HFF-Myc (cell line): ENCODE data around the gene REC114.

Source experiments
- DNase-seq: peaks from one replicate; pipeline ENCODE4 v3.0.0-alpha.2; 2011; ENCODE audit warnings: low read depth; ENCODE audit errors: extremely low read depth
- H3K4me3 ChIP-seq: replicated peaks from 2 replicates; pipeline ENCODE4 v1.5.1; 2011; ENCODE audit warnings: low read depth, mild to moderate bottlenecking, control low read depth, low read length
- CTCF ChIP-seq: IDR thresholded peaks from 2 replicates; pipeline ENCODE4 v1.5.1; 2012; ENCODE audit warnings: mild to moderate bottlenecking, low read depth, low read length, control low read depth; ENCODE audit errors: missing control alignments

Gene REC114

DNA sequence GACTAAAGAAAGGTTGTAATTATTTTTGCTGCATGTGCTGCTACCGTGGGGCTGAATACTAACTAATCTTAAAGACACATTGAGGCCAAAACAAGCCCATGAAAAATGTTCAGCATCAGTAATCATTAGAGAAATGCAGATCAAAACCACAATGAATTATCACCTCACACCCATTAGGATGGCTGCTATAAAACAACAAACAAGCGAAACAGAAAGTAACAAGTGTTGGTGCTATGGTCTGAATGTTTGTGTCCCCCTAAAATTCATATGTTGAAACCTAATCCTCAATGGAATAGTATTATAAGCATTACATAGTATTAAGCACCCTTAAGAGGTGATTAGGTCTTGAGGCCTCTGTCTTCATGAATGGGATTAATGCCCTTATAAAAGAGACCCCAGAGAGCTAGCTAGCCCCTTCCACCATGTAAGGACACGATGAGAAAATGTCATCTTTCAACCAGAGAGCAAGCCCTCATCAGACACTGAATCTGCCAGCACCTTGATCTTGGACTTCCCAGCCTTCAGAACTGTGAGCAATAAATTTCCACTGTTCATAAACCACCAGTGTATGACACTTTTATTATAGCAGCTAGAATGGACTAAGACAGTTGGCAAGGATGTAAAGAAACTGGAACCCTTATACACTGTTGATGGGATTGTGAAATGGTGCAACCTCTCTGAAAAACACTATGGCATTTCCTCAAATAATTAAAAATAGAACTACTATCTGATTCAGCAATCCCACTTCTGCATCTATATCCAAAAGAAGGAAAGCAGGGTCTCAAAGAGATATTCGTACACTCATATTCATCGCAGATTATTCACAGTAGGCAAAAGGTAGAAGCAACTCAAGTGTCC lies 76.1 kb downstream of the REC114 start:
- DNase-seq, result no peak
- TF ChIP-seq CTCF, result no peak
- H3K4me3 ChIP-seq, result no peak overlapping the region

DNA sequence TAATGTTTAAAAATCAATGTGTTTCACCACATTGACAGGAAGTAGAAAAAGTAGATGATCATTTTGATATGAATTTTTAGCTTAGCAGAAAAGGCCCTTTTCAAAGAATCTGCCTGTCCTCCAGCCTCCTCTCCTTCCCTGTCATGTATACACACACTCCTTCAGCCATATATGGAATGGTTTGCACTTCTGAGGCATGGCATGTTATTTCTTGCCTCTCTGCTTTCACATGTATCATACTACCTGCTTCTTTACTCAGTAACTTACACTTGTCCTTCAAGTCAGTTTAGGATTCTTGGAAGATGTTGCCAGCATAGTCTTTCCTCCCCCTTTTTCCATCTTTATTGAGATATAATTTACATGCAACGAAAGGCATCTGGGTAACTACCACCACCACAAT lies 79.0 kb downstream of the REC114 start:
- H3K4me3 ChIP-seq, result no peak overlapping the region
- no peak for DNase-seq
- TF ChIP-seq CTCF, result no peak

DNA sequence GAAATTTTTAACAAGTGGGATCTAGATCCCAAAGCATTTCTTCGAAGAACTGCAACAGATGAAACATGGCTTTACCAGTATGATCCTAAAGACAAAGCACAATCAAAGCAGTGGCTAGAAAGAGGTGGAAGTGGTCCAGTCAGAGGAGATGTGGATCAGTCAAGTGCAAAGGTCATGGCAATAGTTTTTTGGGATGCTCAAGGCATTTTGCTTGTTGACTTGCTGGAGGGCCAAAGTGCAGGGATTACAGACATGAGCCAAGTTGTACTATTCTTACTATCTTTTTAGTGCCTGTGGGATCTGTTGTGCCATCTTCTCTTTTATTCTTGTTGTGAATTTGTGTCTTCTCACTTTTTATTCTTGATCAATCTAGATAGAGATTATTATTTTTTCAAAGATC lies 82.0 kb downstream of the REC114 start:
- H3K4me3 ChIP-seq, result no peak overlapping the region
- TF ChIP-seq CTCF, result no peak
- DNase-seq, result no peak

DNA sequence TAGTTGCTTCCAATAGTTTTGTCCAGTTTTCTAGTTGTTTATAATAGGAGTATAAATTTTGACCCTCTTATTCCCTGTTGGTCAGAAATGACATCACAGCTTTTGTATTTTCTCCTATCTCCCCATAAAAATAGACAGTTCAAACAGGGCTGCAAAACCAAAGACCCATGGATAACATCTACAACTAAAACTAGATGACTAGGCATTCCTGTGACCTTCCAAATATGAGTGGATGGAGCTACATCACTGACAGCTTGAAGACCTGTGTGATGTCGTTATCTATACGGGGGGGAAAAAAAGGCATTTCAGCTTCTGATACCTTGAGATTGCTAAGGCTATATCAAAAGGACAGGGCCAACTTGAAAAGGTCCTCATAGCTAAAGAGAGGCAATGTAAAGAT lies 84.6 kb downstream of the REC114 start:
- no peak for DNase-seq
- no peak for TF ChIP-seq CTCF
- H3K4me3 ChIP-seq, result no peak overlapping the region

DNA sequence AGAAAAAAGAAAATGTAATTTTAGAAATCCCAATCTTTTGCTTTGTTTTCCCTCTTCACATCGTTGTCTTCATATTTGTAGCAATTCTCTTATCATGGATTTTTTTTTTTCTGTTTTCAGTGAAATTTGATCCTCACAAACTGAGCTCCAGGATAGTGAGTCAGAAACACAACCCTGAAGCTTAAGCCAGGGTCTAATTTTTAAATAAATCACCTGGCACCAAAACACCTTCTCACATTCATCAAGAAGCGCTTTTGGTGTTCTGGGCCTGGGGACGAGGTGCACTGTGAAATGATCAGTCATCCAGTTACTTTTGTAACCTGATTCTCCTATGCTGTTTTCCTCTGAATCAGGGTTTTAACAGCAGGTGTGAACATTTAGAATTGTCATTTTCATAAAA lies 87.7 kb downstream of the REC114 start:
- TF ChIP-seq CTCF, result no peak
- DNase-seq, result no peak
- no peak overlapping the region for H3K4me3 ChIP-seq

DNA sequence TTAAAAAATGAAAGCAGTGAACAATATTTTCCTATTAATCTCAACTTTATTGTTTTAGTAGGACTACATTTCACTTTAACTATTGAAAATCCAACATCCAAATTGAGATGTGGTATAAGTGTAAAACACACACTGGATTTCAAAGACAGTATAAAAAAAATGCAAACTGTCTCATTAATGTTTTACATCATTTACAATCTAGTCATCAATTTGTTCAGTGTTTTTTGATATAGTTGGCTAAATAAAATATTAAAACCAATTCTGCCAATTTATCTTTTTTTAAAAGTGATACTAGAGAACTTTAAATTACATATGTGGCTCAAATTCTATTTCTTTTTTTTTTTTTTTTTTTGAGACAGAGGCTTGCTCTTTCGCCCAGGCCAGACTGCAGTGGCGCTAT lies 95.2 kb downstream of the REC114 start:
- no peak for DNase-seq
- TF ChIP-seq CTCF, result no peak
- H3K4me3 ChIP-seq, result no peak overlapping the region
